ENCODE data around the gene CIAO1. TPM values are rescaled to one million over a fixed set of nuclear protein-coding genes. Genes with fewer than 3 reads are reported as not detected.

Gene CIAO1
- total and polyA plus RNA-seq, 2 of the 13 experiments (the other 11 are each of a cell fraction or from before 2014, with no cell fraction given) = 99.3 to 120 TPM

DNA sequence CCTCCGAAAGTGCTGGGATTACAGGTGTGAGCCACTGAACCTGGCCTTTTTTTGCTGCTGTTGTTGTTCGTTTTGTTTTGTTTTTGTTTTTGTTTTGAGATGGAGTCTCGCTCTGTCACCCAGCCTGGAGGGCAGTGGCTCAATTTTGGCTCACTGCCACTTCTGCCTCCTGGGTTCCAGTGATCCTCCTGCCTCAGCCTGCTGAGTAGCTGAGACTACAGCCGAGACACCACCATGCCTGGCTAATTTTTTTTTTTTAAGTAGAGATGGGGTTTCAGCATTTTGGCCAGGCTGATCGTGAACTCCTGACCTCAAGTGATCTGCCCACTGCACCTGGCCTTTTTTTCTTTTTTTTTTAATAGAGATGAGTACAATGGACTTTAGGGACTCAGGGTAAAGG, 22.2 kb upstream of the CIAO1 start:
- H2AFZ ChIP-seq (ENCODE audit: low read length) = no peak overlapping the region
- in situ Hi-C loops (cut with HindIII; ENCODE audit: extremely low pct_ligation_motif_present, low pct_unique_long_range_greater_than_20kb) (no loop called here), intact Hi-C loops (cut with micrococcal nuclease; ENCODE audit: unreplicated experiment) (no loop called here)
- DNase-seq (ENCODE audit: low spot score) (no peak), FAIRE-seq (no peak), ATAC-seq (no peak)
- H3K27me3 ChIP-seq (ENCODE audit: control insufficient read depth in 1 of 2, insufficient read depth in 2 of 2, low read length in 2 of 2) = no peaks in the 10 kb centered on the region
- H3K79me2 ChIP-seq (ENCODE audit: insufficient read depth, low read length) = no peaks in the 10 kb centered on the region
- H3K4me3 ChIP-seq (replicated peaks in 1 of 3; ENCODE audit: insufficient read depth in 1 of 3, low read depth in 2 of 3, low read length in 3 of 3) = no peak overlapping the region
- WGBS (ENCODE audit: low lambda C conversion rate) = 90% methylated on average over 5 of the region's 5 CpGs
- POLR2A ChIA-PET = interaction anchor here (3.9 kb wide), 1 partner anchor 16 kb away, joined by 19 read pairs; no protein-coding TSS in a partner anchor
- no peaks in the 10 kb centered on the region for H4K20me1 ChIP-seq (ENCODE audit: insufficient read depth, low read length)
- no peak overlapping the region for H3K27ac ChIP-seq (ENCODE audit: extremely low read length, insufficient read depth, low read length)
- H3K4me2 ChIP-seq (ENCODE audit: low read depth, low read length) = no peak overlapping the region
- CTCF ChIA-PET (ENCODE audit: low intra/inter-chr PET ratio, low total read pairs) = no interaction called here
- TF ChIP-seq KDM2A (CRISPR knock-in tag; IDR thresholded peaks at IDR 0.05; ENCODE audit: borderline replicate concordance, low read depth) (no peak), HIVEP1 (CRISPR knock-in tag; IDR thresholded peaks at IDR 0.05) (no peak), ZFY (CRISPR knock-in tag; IDR thresholded peaks at IDR 0.05) (no peak), ZBTB42 (CRISPR knock-in tag; IDR thresholded peaks at IDR 0.05) (no peak), ARNTL (CRISPR knock-in tag; IDR thresholded peaks at IDR 0.05) (no peak)
- H3K9me3 ChIP-seq (ENCODE audit: low read length) = no peaks in the 10 kb centered on the region
- no peak overlapping the region for H3K9ac ChIP-seq (ENCODE audit: insufficient read depth, low read depth, low read length)
- H3K4me1 ChIP-seq (ENCODE audit: insufficient read depth, low read length) = peaks cover 8% of the 10 kb centered on the region; the same call in 1 of the 2 replicates
- H3K36me3 ChIP-seq (replicated peaks in 1 of 2; ENCODE audit: control insufficient read depth in 1 of 2, insufficient read depth in 2 of 2, low read length in 2 of 2) = peaks cover 2 to 12% of the 10 kb centered on the region in 2 experiments; a peak in 3 of 5 replicates
- no TSS peak for BruUV-seq (replicated peaks)

DNA sequence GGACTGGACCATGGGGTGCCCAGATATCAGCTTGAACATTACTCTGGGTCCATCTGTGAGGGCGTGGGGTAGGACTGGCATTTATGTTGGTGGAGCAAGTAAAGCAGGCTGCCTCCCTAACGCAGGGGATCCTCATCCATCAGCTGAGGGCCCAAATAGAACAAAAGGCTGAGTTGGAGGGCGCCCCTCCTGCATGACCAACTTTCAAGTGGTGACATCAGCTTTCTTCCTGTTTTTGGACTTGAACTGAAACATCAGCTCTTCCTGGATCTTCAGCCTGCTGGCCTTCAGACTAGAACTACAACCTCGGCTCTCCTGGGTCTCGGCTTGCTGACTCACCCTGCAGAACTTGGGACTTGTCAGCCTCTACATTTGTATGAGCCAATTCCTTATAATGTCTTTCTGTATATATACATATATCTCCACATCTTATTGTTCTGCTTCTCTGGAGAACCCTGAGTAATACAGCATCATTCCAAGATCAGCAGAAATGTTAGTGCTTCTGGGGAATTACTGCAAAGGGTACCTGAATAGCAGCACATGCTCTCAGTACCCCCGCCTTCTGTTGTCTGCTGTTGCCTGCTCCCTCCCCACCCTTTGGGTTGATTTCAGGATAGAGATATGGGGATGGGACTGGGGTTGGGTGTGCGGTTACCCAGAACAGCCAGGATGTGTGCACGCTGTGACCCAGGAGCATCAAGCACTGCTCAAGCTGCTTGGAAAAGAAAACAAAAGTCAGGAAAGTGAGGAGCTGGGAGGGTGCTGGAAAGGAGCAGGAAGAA, 20.2 kb upstream of the CIAO1 start:
- Histone ChIP-seq H2AFZ (ENCODE audit: low read length) (no peak overlapping the region), H3K36me3 (replicated peaks in 1 of 2; ENCODE audit: control insufficient read depth in 1 of 2, insufficient read depth in 2 of 2, low read length in 2 of 2) (peaks cover 0 to 3% of the 10 kb centered on the region in 2 experiments; a peak in 2 of 5 replicates), H3K9me3 (ENCODE audit: low read length) (no peaks in the 10 kb centered on the region), H3K27me3 (ENCODE audit: control insufficient read depth in 1 of 2, insufficient read depth in 2 of 2, low read length in 2 of 2) (no peaks in the 10 kb centered on the region), H3K9ac (ENCODE audit: insufficient read depth, low read depth, low read length) (no peak overlapping the region), H3K4me1 (ENCODE audit: insufficient read depth, low read length) (no peaks in the 10 kb centered on the region), H4K20me1 (ENCODE audit: insufficient read depth, low read length) (no peaks in the 10 kb centered on the region), H3K4me3 (replicated peaks in 1 of 3; ENCODE audit: insufficient read depth in 1 of 3, low read depth in 2 of 3, low read length in 3 of 3) (no peak overlapping the region), H3K4me2 (ENCODE audit: low read depth, low read length) (no peak overlapping the region), H3K79me2 (ENCODE audit: insufficient read depth, low read length) (no peaks in the 10 kb centered on the region), H3K27ac (ENCODE audit: extremely low read length, insufficient read depth, low read length) (no peak overlapping the region)
- POLR2A ChIA-PET = interaction anchor here (1.0 to 3.9 kb wide), 2 partner anchors 14 to 37 kb away, joined by 3 to 19 read pairs; partner anchors contain the start of gene STARD7
- DNase-seq (ENCODE audit: low spot score) (no peak), ATAC-seq (peak; percentile 8; the same call in 2 of the 3 replicates), FAIRE-seq (no peak)
- in situ Hi-C loops (cut with HindIII; ENCODE audit: extremely low pct_ligation_motif_present, low pct_unique_long_range_greater_than_20kb) (no loop called here), intact Hi-C loops (cut with micrococcal nuclease; ENCODE audit: unreplicated experiment) (no loop called here)
- 91% methylated on average over 7 of the region's 8 CpGs for WGBS (ENCODE audit: low lambda C conversion rate)
- TF ChIP-seq RBM22 (optimal IDR thresholded peaks at IDR 0.05; ENCODE audit: low read length) (peak; percentile 21), ZNF17 (CRISPR knock-in tag; IDR thresholded peaks at IDR 0.05) (peak; percentile 91), RFX5 (IDR thresholded peaks at IDR 0.05; ENCODE audit: low read depth, low read length) (0 out of 2 replicates have a peak, but pooled peaks have one; percentile 4), SOX6 (IDR thresholded peaks at IDR 0.05) (no peak), SOX6 (CRISPR knock-in tag; IDR thresholded peaks at IDR 0.05) (0 out of 2 replicates have a peak, but pooled peaks have one; percentile 15), ZNF749 (CRISPR knock-in tag; IDR thresholded peaks at IDR 0.05; ENCODE audit: borderline replicate concordance) (no peak), SKI (IDR thresholded peaks at IDR 0.05; ENCODE audit: partially characterized antibody) (no peak)
- BruUV-seq (replicated peaks) = no TSS peak
- CTCF ChIA-PET (ENCODE audit: low intra/inter-chr PET ratio, low total read pairs) = no interaction called here

All from HepG2 (cell line).